ENCODE results near the gene VRK3. TPM values are rescaled to one million over a fixed set of nuclear protein-coding genes. Genes with fewer than 3 reads are reported as not detected.
A peak's percentile ranks its signal among the peaks of the same experiment; 100 is the strongest.

Gene VRK3
- polyA plus RNA-seq, 1 of the 3 experiments (the other 2 are of a cell fraction) = 30.3 TPM

GRCh38 chr19:49938662-49939061, 86.5 kb downstream of the VRK3 start (continued):
- TF ChIP-seq USF2 (IDR thresholded peaks at IDR 0.05; ENCODE audit: borderline replicate concordance, low read depth, low read length) (no peak), JUND (IDR thresholded peaks at IDR 0.05) (no peak), MAX (IDR thresholded peaks at IDR 0.05; ENCODE audit: low read depth) (no peak), IRF3 (IDR thresholded peaks at IDR 0.05; ENCODE audit: low read depth, low read length) (no peak)

GRCh38 chr19:49937750-49938381, 87.3 kb downstream of the VRK3 start:
- H3K4me2 ChIP-seq = peak overlapping the region; percentile 82
- TF ChIP-seq RFX5 (IDR thresholded peaks at IDR 0.05; ENCODE audit: low read length) (no peak), RAD21 (IDR thresholded peaks at IDR 0.05; ENCODE audit: low read length) (peak; percentile 95), TAF1 (IDR thresholded peaks at IDR 0.05; ENCODE audit: borderline replicate concordance, low read depth, low read length) (no peak), CTCF (IDR thresholded peaks at IDR 0.05) (peak; percentile 96), SMC3 (IDR thresholded peaks at IDR 0.05; ENCODE audit: low read depth, low read length) (peak; percentile 98), MAX (IDR thresholded peaks at IDR 0.05; ENCODE audit: low read depth) (peak; percentile 43; the same call in 1 of the 2 replicates)
- no peaks in the 10 kb centered on the region for H3K36me3 ChIP-seq (replicated peaks in 1 of 2; ENCODE audit: control insufficient read depth in 1 of 2, insufficient read depth in 2 of 2, low read length in 1 of 2)
- peak overlapping the region; percentile 68 for H2AFZ ChIP-seq (ENCODE audit: low read depth)
- CTCF ChIA-PET = interaction anchor here (0.6 to 6.1 kb wide), 26 partner anchors 9 to 225 kb away, joined by 3 to 94 read pairs (median 4); partner anchors contain the start of genes ATF5, NUP62, VRK3 and ZNF473
- no peaks in the 10 kb centered on the region for H4K20me1 ChIP-seq (ENCODE audit: insufficient read depth)
- H3K27me3 ChIP-seq (ENCODE audit: insufficient read depth) = no peaks in the 10 kb centered on the region; the same call in 1 of the 2 replicates
- H3K9me3 ChIP-seq = no peaks in the 10 kb centered on the region
- WGBS (ENCODE audit: low lambda C conversion rate) = 17% methylated on average over 23 of the region's 35 CpGs
- H3K4me1 ChIP-seq (ENCODE audit: control insufficient read depth in 1 of 2, insufficient read depth in 2 of 2, low read depth in 1 of 2, low read length in 1 of 2) = peaks cover 0 to 3% of the 10 kb centered on the region in 2 experiments; a peak in 1 of 4 replicates
- no peaks in the 10 kb centered on the region for H3K79me2 ChIP-seq (ENCODE audit: insufficient read depth)
- H3K27ac ChIP-seq (ENCODE audit: low read depth in 2 of 2, low read length in 1 of 2) = no peak overlapping the region
- H3K4me3 ChIP-seq (ENCODE audit: low read depth in 2 of 2, low read length in 1 of 2) = peak overlapping the region; percentile 34 to 56
- peak; percentile 91 for DNase-seq
- POLR2A ChIA-PET = no interaction called here
- peaks cover 4% of the 10 kb centered on the region for H3F3A ChIP-seq (replicated peaks; ENCODE audit: insufficient read depth)
- H3K9ac ChIP-seq = no peak overlapping the region
- no peaks in the 10 kb centered on the region for H3K9me2 ChIP-seq

Data from SK-N-SH (cell line).